IPS-NIHi11 (cell line): ENCODE results near the gene DNAJC12.
A peak's percentile ranks its signal among the peaks of the same experiment; 100 is the strongest.
"Not testable (repeated sequence)": the region's sequence is repeated elsewhere in the genome, so short reads cannot be mapped to it uniquely, and the experiment has no call there.

ENCODE experiments used
- DNase-seq: peaks from one replicate; pipeline ENCODE4 v3.0.0; 2012; ENCODE audit warnings: mixed read lengths, low spot score

Gene DNAJC12

GRCh38 chr10:67837541-67838314 lies at the start of gene DNAJC12:
Gene DNAJC12, minus strand, starts transcription at chr10:67838188. Its CDS starts 177 bp downstream, at chr10:67838011.
- DNase-seq: peak; percentile 46

DNA sequence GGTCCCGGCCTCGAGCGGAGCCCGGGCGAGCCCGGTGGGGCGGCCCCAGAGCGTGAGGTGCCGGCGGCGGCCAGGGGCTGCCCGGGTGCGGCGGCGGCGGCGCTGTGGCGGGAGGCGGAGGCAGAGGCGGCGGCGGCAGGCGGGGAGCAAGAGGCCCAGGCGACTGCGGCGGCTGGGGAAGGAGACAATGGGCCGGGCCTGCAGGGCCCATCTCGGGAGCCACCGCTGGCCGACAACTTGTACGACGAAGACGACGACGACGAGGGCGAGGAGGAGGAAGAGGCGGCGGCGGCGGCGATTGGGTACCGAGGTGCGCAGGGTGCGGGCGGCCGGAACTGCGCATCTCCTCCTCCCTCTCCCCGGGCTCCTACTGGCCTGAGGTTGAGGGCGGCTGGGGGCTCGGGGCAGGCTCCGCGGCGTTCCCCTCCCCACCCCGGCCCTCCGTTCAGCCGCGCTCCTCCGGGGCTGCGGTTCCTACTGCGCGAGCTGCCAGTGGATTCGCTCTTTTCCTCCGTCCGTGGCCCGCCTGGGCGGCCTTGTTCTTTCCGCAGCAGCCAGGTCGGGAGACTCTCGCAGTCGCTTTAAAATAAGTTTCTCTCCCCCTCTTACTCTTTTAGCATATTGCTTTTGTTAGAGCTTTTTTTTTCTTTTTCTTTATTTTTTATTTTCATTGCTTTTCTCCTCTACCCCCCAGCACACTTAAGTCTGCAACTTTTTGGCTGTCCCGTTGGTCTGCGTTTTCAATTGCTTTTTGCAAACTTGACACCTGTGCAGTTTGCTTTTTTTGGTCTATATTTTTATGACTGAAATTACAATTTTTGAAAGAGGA lies 47.1 kb upstream of the DNAJC12 start:
- DNase-seq: peak; percentile 80

GRCh38 chr10:67884313-67884841 lies 46.4 kb upstream of the DNAJC12 start, which contains the start of gene SIRT1:
Gene SIRT1, plus strand, starts transcription at chr10:67884656. Its CDS starts 66 bp downstream, at chr10:67884722.
- peak; percentile 97 for DNase-seq

GRCh38 chr10:67883710-67884312 lies 45.8 kb upstream of the DNAJC12 start:
- no peak for DNase-seq

- no peak for DNase-seq
Observed at GRCh38 chr10:67878133-67878532, 40.1 kb upstream of the DNAJC12 start.

DNA sequence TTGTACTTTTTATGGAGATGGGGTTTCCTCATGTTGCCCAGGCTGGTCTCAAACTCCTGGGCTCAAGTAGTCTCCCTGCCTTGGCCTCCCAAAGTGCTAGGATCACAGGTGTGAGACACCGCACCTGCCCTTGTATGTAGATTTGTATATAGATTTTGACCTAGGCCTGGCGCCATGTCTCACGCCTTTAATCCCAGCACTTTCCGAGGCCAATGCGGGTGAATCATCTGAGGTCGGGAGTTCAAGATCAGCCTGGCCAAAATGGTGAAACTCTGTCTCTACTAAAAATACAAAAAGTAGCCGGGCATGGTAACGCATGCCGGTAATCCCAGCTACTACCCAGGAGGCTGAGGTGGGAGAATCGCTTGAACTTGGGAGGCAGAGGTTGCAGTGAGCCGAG lies 39.4 kb upstream of the DNAJC12 start:
- DNase-seq: not testable (repeated sequence)

GRCh38 chr10:67875340-67876238 lies 37.6 kb upstream of the DNAJC12 start:
- no peak for DNase-seq

- DNase-seq: no peak
Observed at GRCh38 chr10:67869996-67870395, 32.0 kb upstream of the DNAJC12 start.

DNA sequence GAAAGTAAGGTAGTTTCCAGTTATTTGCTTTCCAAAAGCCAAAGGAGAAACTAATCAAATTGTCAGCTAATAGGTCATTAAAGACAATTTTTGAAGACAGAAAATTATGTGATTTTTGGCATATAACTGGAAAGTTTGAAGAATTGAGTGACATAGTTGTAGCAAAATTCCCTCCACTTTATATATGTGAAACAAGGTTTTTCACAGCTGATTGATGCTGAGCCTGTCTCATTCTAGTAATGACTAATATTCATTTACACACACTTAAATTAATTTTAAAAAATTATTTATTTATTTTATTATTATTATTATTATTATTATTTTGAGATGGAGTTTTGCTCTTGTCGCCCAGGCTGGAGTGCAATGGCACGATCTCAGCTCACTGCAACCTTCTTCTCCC lies 30.1 kb upstream of the DNAJC12 start:
- no peak for DNase-seq

GRCh38 chr10:67864607-67865371 lies 26.8 kb upstream of the DNAJC12 start:
- no peak for DNase-seq

DNA sequence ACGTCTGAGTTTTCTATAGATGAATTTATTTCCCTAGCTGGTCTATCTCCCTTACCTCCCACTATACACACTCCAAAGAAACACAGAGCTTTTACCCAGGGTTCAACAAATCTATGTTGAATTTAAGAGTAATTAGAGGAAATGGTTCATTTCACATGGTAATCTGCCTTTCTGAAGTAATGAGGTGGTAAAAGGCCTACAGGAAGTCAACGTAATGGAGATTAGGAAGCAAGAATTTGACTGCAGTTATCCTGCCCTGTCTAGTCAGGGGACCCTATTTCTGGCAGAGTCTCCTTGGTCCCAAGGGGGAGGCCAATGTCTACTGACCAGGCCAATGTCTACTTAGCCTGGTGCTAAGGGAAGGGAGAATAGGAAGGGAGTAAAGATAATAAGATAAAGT lies 25.1 kb upstream of the DNAJC12 start:
- no peak for DNase-seq

- peak; percentile 67 for DNase-seq
Observed at GRCh38 chr10:67861750-67862432, 23.9 kb upstream of the DNAJC12 start.

DNA sequence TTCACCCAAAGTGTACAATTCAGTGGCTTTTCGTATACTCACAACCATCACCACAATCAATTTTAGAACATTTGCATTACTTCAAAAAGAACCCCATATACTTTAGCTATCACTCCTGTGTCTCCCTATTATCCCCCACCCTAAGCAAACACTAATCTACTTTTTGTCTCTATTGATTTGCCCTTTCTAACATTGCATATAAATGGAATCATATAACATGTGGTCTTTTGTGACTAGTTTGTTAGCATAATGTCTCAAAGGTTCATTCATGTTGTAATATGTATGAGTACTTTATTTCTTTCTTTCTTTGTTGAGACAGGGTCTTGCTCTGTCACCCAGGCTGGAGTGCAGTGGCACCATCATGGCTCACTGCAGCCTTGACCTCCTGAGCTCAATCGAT lies 21.0 kb upstream of the DNAJC12 start:
- DNase-seq: no peak

DNA sequence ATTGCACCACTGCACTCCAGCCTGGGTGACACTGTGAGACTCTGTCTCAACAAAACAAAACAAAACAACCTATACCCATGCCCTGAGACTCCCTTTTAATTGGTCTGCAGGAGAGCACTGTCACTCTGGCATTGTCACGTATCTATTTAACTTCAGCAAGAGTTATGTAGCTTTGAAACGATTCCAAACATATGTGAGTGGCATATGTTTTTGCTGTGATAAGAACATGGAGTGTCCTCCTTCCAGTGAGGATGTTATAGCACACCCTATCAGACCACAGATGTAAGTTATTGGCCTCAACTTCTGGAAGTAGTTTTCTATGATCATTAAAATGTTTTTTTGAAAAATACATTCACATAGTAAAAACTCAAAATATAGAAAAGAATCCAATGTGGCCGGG lies 15.5 kb upstream of the DNAJC12 start:
- DNase-seq: no peak

DNA sequence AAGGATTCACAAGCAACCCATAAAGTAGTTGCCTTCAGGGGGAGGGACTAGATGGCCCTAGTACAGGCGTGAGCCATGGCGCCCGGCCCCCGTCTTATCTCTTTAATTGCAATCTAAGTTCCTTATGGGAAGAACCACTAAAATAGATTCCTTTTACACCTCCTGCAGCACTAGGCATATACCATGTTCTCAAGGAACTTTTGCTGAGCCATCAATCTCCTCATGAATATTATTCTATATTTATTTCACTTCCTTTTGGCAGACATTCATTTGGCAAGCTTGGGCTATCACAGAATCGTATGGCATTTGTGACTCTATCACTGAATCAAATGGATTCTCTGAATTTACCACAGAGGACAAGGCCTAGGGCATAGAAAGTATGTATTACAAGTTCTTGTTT lies 14.8 kb upstream of the DNAJC12 start:
- DNase-seq: no peak

DNA sequence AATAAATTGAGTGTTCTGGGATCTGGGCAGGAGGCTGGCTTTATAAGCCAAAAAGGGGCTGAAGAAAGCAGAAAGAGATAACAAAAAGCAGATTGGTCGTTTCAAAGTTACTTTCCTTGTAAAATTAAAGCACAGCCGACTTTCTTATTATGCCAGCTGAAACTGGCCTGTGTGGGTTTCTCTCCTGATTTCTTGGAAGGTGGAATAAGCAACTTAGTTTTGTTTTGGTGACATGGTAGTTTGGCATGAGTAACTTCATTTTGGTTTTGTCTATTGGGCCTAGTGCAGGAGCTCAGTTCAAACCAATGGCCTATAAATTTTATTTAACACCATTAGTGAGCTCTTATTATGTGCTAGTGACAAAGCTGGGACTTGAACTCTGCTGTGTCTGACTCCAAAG lies 13.2 kb upstream of the DNAJC12 start:
- DNase-seq: no peak

DNA sequence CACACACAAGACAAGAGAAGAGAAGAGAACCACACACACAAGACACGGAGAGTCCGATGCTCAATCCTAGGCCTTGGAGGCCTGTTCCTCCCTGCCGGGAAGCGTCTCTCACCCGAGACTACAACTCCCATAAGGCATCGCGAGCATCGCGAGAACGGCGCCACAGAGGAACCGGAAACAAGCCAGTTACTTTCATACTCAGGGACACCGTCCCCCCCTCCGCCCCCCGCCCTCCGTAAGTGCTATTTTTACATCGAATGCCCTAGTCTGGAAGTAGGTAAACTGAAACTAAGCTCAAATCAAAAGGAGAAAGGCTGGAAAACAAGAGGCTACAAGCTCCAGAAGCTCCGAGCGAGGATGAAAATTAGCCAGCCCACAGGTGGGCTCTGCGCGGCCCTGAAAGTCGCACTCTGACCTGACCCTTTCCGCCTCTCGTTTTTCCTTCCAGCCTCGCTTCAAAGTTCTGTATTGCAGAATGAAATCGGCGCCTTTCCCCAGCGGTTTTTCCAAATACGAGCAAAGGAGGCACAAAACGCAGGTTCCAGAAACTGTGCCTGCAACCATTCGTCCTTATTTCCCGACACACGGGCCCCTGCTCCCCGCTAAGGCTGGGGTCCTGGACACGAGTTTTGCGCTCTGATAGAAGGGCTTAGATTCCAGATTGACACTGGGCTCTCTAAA lies 11.5 kb upstream of the DNAJC12 start:
- peak; percentile 91 for DNase-seq

DNA sequence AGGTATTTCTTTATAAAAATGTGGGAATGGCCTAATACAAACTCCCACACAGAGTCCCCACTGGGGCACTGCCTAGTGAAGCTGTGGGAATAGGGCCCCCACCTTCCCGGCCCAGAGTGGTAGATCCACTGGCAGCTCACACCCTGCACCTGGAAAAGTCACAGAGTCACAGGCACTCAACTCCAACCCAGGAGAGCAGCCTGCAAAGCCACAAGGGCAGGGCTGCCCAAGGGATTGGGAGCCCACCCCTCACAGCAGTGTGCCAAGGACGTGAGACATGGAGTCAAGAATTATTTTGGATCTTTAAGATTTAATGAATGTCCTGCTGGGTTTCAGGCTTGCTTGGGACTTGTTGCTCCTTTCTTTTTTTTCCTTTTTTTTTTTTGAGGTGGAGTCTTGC lies 5.3 kb upstream of the DNAJC12 start:
- no peak for DNase-seq

GRCh38 chr10:67841737-67842136 lies 3.7 kb upstream of the DNAJC12 start:
- DNase-seq: no peak
